AG20443 (cell line): Measurements from ENCODE around the gene SMYD2.

ENCODE experiments used
- DNase-seq: peaks from one replicate; pipeline ENCODE4 v3.0.0; 2012; ENCODE audit warnings: low spot score, mixed read lengths

The SMYD2 gene

DNA sequence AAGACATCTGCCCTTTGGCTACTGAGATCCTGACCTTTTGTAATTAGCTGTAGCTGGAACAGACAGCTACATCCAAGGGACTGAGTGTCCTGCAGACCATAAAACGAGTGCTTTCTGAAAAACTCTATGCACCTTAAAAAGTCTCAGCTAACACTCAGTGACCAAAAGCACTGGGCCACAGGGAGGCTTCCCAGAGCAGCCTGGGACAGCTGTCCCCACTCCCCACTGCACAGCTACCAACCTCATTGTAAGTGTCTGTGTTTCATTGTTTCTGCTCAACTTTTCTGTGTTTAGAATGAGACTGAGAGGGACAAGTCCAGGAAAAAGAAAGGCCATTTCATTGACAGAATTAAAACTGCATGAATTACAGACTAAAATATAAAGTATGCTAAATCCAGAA lies 80.7 kb downstream of the SMYD2 start:
- DNase-seq: no peak

DNA sequence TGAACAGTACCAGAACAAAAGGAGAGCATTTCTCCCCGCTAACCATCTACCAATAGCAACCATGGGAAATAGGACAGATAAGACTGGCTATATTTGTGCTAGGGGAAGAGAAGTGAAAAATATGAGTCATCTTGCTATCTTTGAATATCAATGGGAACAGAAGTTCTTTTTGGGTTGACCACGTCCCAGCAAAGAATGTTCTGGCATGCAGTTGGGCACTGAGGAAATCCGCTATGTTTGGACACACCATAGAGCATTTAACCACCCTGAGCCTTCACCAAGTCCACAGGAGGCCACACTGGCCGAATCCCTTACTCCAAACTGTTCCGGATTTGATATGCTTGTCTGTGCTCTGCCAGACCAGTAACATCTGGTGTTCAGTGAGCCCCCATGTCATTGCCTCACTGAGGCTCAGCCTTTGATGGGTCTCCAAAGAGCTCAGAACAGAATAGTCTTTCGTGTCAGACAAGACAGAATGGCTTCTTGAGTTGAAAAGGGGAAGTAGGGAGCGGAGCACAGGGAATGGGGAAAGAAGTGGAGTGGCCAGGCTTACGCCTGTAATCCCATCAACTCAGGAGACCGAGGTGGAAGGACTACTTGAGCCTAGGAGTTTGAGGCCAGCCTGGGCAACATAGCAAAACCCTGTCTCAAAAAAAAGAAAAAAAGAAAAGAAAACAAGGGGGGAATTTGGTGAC lies 81.4 kb downstream of the SMYD2 start:
- no peak for DNase-seq

DNA sequence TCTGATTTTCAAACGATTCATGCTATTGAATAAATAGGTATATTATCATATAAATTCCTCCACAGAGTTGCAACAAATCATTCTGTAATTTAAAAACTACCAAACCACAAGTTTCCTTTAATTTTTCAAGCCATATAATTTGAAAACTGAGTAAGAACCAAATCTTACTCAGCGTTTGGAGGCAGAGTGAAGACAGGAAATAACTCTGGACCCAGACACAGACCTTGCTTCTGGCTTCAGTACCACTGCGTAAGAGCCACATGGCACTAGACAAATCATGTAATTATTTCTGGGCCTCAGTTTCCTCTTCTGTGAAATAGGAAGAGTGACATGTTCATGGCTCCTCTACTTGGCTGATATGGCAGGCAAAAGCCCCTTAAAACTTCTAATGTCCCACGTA lies 82.4 kb downstream of the SMYD2 start:
- DNase-seq: no peak

DNA sequence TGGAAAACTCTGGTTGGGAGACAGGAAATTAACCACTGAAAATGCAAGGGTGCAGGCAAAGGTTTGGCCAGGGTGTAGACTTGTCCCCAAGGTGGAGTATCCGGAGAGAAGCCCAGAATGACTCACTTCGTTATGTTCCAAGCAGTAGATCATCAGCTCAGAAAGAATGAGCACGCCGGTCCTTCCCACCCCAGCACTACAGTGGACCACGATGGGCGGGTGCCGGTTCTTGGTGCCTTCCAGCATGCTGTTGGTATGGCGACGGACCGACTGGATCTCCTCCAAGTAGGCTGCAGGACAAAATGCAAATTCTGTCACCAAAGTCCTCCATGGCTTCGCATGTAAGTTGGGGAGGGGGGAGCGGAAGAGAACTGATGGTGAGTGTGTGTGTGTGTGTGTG lies 83.4 kb downstream of the SMYD2 start:
- DNase-seq: peak; percentile 62

- no peak for DNase-seq
Observed at GRCh38 chr1:214364786-214365295, 83.9 kb downstream of the SMYD2 start.

DNA sequence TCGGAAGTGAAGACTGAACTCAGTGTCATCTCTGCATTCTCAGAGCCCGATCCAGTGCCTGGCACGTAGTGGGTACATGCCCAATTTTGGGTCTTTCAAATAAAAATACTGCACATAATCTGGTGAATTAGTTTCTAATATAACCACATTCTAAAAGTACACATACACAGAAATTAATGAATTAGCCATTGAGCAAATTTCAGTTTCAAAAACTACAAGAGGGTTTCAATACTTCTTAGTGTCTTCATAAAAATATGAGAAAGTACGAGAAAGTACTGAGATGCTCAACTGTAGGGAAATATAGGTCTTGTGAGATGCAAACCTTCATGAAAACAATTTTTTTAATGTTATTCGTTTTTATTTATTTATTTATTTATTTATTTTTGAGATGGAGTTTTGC lies 86.9 kb downstream of the SMYD2 start:
- no peak for DNase-seq

- no peak for DNase-seq
Observed at GRCh38 chr1:214369364-214369763, 88.4 kb downstream of the SMYD2 start.

DNA sequence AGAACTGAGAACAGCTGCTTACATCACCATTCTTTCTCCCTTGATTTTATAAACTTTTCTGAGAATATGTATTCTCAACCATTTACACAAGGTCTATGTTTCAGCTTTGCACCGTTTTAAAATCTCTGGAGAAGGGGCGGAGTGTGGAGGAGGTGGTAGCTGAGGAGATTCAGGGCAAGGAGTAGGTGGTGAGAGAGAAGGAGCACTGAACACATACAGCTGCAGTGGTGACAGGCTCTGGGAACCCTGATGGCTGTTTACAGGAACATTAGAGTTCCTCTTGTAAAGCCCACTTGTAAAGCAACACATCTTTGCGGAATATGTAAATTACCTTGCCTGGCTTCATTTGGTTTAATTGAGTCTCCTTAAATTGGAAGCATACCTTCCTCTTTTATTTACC lies 89.7 kb downstream of the SMYD2 start:
- DNase-seq: no peak

DNA sequence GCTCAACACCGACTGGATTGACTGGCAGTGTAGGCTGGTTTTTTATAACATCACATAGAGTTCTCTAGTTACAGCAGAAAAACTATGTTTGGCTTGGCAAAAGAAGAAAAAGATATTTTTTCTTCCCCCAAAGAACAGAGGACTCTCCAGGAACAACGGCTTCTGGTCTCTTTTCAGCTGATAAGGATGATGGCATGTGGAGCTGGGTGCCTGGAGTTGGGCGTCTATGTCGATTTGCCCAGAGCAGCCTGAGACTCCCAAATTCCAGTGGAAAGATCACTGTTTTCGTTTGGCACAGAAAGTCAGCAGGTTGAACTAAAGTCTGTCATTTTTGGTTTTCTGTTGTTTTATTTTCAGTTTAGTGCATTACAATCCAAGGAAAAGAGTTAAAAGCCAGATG lies 91.1 kb downstream of the SMYD2 start:
- DNase-seq: no peak

DNA sequence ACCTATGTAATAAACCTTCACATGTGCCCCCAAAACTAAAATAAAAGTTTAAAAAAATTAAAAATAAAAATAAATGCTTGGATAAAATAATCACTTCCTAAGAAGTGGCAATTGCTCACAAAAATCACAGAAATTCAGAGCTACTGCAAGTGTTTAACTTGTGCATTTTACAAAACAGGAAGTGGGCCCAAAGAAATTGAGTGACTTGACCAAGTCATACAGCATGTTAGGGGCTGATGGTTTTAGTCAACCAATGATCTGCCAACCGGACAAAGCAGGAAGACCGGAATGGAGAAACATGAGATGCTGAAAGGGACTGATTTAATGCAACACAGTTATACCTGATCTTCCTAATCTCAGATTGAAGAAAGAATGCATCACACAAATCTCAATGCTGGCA lies 96.5 kb downstream of the SMYD2 start:
- no peak for DNase-seq

- DNase-seq: peak; percentile 69
Observed at GRCh38 chr1:214377886-214378285, 96.9 kb downstream of the SMYD2 start.

GRCh38 chr1:214378492-214378891 lies 97.5 kb downstream of the SMYD2 start:
- no peak for DNase-seq

DNA sequence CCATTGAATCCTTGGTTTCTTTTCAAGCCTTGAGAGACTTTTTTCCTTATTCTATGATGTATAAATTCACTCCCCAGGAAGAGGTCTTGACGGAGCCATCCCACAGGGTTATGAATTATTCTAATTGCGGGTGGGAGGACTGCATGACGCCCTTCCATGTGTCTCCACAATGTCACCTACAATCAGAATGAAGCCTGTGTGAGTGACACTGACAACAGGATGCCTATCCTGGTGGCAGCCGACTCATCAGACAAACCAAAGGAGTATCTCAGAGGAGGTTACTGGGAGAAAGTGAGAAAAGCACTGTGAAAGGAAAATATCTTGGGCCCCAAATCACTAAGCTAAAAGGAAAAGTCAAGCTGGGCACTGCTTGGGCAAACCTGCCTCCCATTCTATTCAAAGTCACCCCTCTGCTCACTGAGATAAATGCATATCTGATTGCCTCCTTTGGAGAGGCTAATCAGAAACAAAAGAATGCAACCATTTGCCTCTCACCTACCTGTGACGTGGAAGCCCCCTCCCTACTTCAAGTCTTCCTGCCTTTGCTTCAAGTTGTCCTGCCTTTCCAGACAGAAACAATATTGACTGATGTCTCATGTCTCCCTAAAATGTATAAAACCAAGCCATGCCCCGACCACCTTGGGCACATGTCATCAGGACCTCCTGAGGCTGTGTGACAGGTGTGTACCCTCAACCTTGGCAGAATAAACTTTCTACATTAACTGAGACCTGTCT lies 98.4 kb downstream of the SMYD2 start:
- DNase-seq: no peak

GRCh38 chr1:214380396-214380795 lies 99.4 kb downstream of the SMYD2 start:
- DNase-seq: no peak

- no peak for DNase-seq
Observed at GRCh38 chr1:214380986-214381695, 100.2 kb downstream of the SMYD2 start.

DNA sequence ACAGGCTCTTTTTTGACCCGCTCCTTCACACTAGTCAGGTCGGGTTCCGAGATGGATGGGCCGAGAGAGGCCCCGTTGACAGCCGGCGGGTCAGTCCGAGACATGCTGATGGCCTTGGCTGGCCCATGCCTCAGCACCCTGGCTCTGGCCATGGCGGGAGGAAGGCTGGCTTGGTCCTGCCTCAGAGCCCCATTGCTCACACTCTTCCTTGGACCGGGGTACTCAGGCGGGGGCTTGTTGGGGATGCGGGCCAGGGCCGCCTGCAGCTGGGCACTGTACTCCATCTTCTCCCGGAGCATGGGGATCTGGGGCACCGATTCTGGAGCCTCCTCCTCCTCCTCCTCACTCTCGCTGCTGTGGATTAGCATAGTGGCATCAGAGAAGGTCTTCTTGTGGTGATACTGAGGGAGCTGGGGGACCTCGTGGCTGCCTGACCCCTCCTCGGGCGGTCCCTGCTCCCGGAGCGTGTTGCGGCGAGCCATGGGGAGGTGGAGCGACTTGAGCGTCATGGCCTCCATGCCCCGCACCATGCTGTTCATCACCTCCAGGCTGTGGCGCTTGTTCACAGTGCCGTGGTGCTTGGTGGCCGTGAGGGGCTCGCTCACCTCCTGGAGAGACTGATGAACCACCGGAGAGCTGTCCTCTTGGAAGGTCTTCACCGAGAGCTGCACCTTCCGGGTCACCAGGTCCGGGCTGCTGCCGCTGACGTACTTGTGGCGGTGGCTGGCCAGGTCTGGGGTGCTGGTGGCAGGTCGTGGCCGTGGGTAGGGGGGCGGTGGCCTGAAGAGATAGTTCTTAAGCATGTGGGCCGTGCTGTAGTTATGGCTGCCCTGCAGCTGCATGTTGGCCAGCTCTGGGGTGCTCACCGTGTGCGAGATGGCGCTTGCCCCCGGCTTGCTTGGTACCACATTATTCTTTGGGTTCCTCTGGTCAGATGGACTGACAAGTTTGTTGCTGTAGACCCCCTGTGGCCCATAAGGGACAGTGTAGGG lies 102.7 kb downstream of the SMYD2 start:
- no peak for DNase-seq

- DNase-seq: no peak
Observed at GRCh38 chr1:214384373-214385079, 103.6 kb downstream of the SMYD2 start.

- DNase-seq: no peak
Observed at GRCh38 chr1:214385428-214385827, 104.5 kb downstream of the SMYD2 start.

GRCh38 chr1:214386333-214386732 lies 105.4 kb downstream of the SMYD2 start:
- no peak for DNase-seq
